Hindlimb muscle (tissue), 1 donor: ENCODE results near the gene BRAT1. TPM values are rescaled to one million over a fixed set of nuclear protein-coding genes. Genes with fewer than 3 reads are reported as not detected.
A peak's percentile ranks its signal among the peaks of the same experiment; 100 is the strongest.
"Not testable (repeated sequence)": the region's sequence is repeated elsewhere in the genome, so short reads cannot be mapped to it uniquely, and the experiment has no call there.

Source experiments
- DNase-seq: peaks from one replicate; pipeline ENCODE4 v3.0.0-alpha.2; 2013
- polyA plus RNA-seq: library from polyadenylated mRNA; unstranded; fragments of 120-200 nt; gene quantifications from one replicate; pipeline ENCODE4 v1.2.1, GENCODE V29; 2013; ENCODE audit not compliant: insufficient read length

The BRAT1 gene
- 25.9 TPM for polyA plus RNA-seq

DNA sequence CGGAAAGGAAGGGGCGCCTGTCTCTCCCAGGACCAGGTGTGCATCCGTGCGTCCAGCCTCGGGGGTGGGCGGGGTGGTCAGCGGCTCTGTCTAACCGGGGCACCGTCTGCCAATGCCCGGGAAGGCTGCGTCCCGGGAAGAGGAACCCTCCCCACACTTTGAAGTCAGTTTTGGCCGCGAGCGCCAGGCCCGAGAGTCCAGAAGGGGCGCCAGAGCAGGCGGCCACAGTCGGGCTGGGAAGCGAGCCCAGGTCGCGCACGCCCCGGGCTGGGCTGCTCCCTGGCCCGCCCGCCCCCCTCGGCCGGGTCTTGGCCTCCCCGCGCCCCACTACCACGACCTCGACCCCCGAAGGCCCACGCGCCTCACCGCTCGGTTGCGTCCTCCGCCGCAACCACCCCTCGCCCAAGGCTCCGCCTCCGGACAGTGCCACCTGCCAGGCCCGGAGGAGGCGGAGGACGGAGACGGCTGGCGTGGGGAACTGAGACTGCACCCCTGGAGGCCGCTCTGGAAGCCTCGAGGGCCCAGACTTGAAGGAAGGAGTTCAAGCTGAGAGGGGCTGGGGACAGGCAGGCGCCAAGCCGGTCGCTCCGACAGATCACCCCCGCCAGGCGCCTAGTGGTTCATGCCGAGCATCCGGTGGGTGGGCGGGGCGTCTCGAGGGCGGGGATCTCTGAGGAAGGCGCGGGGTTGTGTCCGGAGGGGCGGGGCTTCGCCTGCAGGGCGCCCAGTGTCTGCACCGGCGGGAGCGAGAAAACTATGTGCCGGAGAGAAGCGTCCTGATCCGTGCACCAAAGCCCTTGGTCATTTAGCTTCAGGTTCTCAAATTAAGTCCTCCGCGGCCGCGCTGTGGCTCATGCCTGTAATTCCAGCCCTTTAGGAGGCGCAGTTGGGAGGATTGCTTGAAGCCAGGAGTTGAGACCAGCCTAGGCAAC lies at the start of gene BRAT1:
BRAT1 (minus strand) TSS at position 404 of the 932 bp plus-strand sequence. CDS start 1,093 bp downstream, outside the sequence.
- DNase-seq, result peak; percentile 93

DNA sequence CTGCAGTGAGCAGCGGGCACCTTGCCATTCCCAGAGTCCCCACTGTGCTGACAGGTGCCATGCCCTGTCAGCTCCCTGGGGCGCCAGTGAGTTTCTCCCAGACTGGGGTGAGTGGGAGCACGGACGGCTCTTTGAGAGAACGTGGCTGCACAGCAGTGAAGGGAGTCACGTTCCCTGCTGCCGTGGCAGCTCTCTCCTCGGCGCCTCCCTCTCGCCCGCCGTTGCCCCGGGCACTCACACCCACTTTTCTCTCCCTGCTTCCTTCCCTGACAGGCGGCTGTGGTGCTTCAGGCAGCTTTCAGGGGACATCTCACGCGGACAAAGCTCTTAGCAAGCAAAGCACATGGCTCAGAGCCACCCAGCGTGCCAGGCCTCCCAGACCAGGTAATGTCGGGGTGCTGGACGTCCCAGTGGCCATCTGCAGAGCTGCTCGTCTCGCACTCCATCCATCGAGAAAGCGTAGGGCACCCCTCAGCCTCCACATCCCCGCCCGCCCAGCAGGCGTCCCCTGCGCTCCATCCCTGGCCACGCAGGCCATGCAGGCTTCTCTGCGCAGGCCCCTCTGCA lies 49.4 kb upstream of the BRAT1 start:
- no peak for DNase-seq

DNA sequence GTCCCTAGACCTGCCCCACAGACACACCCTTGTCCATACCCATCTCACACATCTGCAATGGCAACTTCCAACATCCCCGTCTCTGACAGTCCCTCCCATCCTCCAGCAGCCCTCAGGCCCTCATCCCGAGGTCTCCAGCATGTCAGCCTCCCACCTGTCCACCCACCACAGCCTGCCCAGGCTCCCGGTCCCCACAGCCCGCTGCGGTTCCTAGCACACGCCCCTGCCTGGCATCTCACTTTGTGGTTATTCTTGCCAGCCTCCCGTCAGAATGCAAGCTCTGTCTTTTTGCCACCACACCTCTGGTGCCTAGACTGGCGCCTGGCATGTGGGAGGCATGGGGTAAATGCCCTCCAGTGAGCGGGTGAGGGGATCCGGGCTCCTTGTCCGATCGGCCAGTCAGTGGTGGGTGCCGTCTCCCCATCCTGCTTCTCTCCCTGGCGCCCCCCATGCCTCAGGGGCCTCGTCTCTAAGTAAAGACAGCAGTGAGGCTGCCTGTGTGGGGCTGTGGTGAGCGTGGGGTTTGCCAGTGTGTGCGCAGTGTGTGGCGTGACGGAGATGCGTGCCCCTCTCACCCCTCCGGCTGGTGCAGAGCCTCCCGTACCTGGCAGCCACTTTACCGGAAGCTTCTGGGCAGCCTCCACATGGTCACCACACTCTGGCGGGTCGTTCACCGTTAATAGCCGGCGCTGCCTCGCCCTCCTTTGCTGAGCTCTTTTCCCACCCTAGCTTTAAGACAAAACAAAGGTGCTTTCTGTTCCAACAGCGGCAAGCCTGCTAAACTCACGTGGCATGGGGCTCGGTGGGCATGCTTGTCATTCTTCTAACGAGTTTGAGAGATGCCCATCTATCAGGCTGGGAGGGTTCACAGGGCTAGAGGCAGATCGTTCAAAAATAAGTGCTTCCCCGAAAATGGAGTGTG lies 48.0 kb upstream of the BRAT1 start:
- DNase-seq, result no peak

DNA sequence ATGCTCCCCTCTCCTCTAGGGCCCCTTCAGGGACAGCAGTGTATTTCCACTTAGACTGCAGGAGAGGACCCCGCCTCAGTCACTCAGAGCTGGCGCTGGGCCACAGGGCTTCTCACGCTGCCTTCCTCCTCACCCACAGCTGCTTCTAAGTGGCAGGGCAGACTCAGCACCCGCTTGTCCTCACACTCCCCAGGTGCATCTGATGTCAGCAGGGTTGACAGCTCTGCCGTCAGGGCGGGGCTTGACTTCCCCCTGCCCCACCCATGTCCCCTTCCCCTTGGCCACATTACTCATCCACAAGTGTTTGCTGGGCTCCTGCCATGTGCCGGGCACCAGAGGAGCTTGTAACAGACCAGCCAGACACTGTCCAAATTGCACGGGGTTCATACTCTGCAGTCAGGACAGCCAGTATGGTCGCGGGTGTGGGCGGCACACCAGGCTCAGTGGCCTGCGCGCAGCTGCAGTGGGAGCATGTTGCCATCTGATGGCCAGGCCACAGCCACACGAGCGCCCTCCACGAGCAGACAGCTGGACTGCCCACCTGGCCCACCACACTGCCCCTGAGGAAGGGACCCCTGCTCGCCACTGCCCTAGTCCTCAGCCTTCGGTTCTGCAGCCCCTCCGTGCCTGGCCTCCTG lies 47.2 kb upstream of the BRAT1 start:
- DNase-seq, result no peak

DNA sequence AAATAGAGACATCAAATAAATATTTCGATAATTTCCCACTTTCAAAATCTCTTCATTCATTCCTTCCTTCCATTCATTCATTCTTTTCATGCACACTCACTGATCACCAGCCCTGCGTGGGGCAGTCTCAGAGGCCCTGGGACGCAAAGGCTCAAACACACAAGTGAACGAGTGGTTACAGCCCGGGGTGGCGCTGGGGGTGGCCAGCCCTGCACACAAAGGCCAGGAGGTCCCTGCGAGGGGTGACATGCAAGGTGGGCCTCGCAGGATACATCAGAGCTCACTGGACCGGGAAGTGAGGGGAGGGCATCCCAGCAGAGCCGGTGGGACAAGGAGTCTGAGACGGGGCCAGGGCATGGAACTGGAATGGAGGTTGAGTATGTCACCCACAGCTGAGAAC lies 46.6 kb upstream of the BRAT1 start:
- DNase-seq, result no peak

DNA sequence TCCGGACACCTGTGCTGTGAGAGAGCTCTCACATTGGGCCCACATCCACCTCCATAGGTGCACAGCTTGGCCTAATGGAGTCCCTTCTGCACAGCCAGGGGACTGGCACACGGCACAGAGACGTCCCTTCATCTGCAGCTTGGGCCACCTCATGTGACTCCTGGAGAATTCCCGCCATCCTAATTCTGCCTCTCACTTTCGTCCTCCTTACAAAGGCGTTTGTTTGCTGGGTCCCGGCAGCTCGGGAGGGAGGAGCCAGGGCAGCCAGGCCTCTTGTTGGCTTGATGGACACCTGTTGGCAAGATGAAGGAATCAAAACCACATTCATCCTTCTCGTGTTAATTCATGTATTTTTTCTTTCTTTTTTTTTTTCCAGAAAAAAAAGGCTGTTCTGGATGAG lies 45.7 kb upstream of the BRAT1 start:
- no peak for DNase-seq

DNA sequence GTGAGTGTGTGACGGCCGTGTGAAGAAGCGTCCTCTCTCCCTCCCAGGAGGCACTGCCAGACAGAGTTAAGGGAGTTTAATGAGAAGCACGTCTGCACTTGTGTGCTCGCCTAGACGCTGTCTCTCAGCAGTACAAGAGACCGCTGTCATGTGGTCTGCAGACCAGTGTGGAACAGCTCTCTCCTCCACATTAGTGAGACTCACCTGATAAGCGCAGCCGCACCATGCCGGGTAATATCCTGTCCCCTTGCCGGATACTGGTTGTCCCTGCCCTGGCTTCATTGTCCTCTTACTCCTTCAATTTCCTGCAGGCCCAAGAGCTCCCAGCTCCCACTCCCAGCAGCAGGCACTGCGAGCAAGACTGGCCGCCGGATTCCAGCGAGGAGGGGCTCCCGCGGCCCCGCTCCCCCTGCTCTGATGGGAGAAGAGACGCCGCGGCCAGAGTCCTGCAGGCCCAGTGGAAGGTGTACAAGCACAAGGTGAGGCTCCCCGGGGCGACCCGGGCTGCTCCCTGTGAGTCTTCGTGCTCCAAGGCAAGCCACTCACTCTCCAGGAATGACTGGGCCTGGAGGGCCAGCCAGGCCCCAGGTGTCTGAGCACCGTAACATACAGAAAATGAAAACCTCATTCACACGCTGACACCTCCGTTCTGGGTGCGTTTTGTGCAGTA lies 43.0 kb upstream of the BRAT1 start:
- no peak for DNase-seq

DNA sequence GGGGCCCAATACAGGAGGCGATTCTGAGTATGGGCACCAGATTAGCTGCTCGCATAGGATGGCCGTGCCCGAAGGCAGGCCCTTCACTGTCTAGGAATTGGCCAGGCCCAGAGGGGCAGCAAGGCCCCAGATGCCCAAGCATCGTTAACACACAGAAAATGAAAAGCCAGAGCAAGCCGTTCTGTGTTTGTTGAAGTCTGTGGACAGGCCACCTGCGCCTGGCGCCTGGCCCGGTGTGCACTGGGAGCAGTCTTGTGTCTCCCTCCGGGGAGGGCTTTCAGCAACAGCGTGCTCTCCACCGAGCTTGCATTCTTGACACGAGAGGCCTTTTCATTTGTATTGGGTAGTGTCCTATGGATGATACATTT lies 41.9 kb upstream of the BRAT1 start:
- no peak for DNase-seq

DNA sequence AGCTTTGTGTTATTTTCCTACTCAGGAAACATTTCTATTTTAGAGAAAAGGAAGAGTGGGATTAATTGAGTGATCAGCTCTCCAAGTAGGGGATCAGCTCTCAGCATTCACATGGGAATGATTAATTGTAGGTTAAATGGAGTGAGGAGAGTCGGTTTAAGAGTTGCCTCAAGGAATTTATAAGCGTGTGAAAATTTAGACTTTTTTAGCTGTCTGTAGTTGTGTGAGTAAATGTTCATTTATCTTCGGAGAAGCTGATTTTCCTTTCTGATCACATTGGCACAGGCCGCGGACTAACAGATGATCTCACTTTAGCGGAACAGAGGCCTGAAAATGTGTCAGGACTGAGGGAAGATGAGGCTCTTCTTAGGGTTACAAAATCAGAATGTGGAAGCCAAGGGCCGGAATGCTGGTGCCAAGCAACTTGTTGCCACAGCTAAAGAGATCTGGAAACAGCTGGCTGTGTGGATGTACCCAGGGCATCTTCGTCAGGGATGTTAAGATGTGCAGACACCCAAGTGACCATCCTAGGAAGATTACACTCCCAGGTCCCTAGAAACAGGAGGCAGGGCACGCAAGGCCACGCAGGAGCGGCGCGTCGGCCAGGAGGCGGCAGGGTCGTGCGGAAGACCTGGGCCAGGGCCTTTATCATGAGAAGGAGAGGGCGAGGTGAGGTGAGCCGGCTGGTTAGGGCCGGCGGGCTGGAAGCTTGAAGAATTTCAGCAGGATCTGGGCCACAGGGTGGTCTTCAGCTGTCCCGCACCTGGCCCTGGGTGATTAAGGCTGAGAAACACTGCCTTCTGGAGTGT lies 41.3 kb upstream of the BRAT1 start:
- no peak for DNase-seq

DNA sequence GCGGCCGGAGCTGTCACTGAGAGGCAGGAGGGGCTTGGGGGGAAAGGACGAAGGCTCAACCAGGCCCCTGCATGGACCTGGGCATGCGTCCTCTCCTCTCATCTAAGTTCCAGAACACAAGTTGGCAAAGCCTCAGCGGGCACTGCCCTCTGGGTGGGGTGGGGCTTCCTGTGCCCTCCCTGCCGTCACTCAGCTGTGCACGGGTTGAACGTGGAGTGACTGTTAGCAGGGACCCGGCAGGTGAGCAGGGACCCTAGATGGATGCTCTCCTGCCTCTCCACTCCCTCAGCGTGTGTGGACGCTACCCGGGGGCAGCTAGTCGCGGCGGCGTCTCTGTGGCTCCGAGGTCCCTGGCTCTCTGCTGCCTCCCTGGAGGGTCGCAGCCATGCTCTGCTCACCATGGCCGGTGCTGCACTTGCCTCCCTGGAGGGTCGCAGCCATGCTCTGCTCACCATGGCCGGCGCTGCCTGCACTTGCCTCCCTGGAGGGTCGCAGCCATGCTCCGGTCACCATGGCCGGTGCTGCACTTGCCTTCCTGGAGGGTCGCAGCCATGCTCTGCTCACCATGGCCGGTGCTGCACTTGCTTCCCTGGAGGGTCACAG lies 40.0 kb upstream of the BRAT1 start:
- no peak for DNase-seq

DNA sequence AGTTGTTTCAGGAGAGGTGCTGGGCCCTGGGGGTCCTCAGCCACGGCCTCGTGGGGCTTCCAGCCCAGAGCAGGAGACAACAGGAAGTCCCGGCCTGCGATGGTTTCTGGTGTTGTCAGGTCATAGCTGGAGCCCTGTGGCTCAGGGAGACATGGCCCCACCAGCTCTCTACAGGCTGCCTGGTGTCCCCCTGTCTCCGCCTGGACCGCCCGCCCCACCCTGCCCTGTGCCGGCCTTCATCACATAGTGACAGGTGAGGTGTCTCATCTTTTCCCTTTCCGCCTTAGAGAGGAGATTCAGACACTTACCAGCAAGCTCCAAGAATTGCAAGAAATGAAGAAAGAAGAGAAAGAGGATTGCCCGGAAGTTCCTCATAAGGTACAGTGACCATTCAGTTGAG lies 39.3 kb upstream of the BRAT1 start:
- no peak for DNase-seq

DNA sequence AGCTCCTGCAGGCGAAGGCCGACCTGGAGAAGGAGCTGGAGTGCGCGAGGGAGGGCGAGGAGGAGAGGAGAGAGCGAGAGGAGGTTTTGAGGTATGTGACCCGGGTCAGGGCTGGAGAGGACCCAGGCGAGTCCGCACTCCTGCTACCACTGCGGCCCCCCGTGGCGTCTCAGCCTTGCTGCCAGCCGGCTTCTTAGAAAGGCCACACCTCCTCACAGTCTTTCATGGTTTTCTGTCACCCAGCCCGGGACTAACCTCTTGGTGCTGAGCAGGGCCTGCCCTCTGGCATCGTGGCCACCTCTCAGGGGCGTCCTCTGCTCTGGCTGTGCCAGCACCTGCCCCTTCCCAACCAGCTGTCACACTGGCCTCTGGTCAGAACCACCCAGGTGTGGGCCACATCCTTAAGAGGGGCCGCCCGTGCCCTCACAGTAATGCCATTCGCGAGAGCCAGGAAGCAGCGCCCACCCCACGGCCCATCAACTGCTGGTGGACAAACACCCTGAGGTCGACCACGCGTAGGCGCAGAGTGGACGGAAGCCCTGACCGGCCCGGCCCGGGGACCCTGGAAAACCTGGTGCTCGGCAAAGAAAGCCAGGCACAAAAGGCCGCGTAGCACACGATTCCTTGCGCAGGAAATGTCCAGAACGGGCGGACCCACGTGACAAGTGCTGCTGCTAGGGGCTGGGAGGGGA lies 37.9 kb upstream of the BRAT1 start:
- no peak for DNase-seq

DNA sequence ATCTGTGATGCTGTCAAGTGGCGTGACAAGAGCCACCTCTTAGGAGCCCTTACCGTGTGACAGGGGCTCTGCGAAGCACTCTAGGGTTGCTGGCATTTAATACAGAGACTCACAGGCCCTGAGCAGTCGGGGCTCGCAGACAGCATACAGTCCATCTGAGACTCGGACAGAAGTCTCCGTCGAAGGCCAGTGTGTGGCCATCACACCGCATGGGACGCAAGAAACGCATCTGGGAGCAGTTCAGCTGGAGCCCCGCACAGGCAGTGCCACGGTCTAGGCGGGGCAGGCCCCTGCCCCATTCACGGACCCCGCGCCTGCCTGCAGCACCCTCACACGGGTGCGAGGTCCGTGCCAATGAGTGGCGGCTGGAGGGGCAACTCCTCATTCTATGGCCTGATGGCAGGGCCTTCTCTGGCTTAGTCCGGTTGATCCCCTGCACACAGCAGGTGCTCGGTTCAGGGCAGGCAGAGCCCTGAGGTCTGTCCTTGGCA lies 37.1 kb upstream of the BRAT1 start:
- no peak for DNase-seq

DNA sequence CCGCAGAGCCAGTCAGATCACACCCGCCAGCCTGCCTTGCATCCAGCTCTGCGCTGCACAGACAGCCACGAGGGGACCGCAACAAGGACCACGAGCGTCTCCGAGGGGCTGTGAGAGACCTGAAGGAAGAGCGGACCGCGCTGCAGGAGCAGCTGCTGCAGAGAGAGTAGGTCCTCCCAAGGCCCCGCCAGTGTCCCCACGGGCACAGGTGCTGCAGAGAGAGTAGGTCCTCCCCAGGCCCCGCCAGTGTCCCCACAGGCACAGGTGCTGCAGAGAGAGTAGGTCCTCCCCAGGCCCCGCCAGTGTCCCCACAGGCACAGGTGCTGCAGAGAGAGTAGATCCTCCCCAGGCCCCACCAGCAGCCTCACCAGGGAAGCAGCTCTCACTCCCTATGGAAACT lies 34.6 kb upstream of the BRAT1 start:
- DNase-seq, result not testable (repeated sequence)

DNA sequence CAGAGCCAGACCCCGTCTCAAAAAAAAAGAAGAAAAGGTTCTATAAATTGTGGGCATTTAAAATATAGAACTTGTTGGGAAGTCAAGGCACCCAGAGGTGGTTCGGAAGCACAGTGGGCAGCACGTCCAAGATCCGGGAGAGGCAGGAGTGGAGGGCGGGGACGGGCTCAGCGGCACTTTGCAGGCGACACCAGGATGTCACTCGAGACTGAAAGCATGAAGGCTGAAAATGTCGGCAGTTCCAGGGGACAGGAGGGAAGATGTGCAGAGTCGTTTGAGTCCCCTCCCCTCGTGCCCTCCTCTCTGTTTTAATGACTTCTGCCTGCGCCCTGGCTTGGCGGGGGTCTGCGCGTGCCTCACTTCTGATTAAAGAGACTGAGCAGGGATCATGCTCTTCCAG lies 34.0 kb upstream of the BRAT1 start:
- no peak for DNase-seq

DNA sequence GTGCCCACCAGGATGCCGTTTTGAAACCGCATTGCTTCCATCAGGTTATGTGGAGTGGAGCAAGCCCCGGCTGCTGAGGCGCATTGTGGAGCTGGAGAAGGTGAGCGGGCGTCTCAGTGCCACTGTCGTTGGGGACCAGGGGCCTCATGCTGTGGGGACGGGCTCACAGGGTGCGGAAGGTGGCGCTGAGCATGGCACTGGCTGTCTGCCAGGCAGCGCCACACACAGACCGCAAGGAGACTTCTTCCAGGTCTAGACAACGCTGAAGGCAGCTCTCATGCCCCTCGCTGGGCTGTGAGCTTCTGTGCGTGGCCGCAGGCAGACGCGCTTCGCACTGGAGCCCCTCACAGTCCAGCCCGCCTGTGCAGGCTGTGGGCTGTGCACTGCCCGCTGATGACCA lies 32.5 kb upstream of the BRAT1 start:
- DNase-seq, result no peak

DNA sequence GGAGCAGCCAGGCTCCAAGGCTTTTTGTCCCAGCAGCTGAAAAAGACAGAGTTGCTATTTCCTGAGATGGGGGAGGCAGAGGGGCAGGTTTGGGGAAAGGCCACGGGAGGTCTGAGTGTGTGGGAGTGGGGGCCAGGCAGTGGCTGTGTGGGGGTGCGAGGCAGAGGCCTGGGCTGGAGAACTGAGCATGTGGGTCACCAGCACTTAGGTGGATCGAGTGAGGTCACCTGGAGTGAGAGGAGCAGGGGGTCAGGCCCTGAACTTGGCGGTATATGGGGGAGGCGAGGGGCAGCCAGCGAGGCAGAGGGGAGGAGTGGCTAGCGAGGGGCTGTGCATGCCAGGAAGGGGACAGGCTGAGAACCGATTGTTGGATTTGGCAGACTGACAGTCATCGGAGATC lies 31.8 kb upstream of the BRAT1 start:
- no peak for DNase-seq

DNA sequence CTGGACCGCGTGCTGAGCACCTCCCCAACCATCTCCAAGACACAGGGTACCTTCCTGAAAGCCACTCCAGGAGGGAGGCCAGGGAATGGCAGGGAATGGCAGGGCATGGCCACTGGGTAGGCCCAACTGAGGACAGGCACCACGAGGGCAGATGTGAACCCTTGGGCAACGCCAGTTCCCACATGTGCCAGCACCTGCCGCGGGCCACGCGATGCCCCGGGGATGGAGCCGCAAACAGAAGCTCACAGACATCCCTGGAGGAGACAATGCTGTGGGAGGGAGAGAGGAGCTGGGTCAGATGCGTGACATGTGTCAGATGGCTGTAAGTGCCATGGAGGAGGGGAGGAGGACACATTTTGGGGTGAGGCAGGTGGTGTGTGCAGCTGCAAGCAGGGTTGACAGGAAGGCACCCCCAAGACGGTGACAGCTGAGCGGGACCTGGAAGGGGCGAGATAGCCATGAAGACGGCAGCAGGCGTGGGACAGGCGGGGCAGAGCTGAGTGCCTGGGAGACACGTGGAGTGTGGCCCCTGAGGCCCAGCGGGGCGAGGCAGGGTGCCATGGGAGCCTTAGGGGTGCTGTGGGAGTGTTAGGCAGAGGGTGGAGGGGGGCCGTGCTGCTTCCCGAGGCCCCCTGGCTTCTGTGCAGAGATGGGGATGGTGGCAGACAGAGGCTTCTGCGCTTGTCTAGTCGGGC lies 31.1 kb upstream of the BRAT1 start:
- DNase-seq, result no peak

DNA sequence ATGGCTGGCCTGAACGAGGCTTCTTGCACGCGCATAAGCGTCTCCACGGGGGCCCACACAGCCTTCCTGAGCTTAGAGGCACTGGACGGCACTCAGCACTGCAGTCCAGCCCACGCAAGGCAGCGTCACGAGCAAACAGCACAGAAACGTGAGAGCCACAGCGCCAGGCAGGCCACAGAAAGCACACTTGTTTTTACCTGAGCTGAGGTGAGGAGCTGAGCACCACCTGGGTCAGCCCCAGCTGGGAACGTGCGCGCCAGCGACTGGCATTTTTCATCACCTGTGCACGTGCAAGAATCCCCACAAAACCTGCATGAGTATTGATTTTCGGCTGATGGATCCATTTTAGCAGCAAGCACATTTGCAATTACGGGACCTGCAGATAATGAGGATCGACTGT lies 30.1 kb upstream of the BRAT1 start:
- no peak for DNase-seq
